ENCODE data around the gene BRDT. TPM values are rescaled to one million over a fixed set of nuclear protein-coding genes. Genes with fewer than 3 reads are reported as not detected.
A peak's percentile ranks its signal among the peaks of the same experiment; 100 is the strongest.

BRDT gene
- total RNA-seq, 1 donor from 2014 or later: not detected

DNA sequence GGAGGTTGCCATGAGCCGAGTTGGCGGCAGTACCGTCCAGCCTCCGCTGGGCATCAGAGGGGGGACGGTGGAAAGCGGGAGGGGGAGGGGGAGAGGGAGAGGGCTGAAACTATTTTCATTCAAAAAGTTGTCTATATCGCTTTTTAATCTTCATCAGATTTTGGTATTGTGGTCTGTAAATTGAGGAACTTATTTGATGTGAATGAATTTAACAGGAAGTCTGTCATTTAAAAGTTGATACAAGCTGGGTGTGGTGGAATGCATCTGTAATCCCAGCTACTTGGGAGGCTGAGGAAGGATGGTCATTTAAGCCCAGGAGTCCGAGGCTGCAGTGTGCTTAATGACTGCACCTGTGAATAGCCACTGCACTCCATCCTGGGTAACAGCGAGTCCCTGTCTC is 77.6 kb downstream of the BRDT start:
- Histone ChIP-seq H3K9me3 (ENCODE audit: control insufficient read depth in 3 of 3, low read length in 3 of 3) (no peaks in the 10 kb centered on the region), H3K27ac (ENCODE audit: low read depth, low read length) (no peak overlapping the region), H3K36me3 (ENCODE audit: control insufficient read depth in 3 of 3, insufficient read depth in 3 of 3, low read length in 3 of 3) (no peaks in the 10 kb centered on the region), H3K4me3 (ENCODE audit: low read length in 3 of 3) (no peak overlapping the region), H3K9ac (ENCODE audit: low read depth in 1 of 3, low read length in 3 of 3) (no peak overlapping the region), H3K4me1 (ENCODE audit: control insufficient read depth in 3 of 3, insufficient read depth in 3 of 3, low read length in 3 of 3) (peaks cover 0 to 4% (median 0%) of the 10 kb centered on the region in 3 donors), H3K27me3 (ENCODE audit: control insufficient read depth in 3 of 3, insufficient read depth in 3 of 3, low read length in 3 of 3) (peaks cover 8 to 13% (median 9%) of the 10 kb centered on the region in 3 donors)

DNA sequence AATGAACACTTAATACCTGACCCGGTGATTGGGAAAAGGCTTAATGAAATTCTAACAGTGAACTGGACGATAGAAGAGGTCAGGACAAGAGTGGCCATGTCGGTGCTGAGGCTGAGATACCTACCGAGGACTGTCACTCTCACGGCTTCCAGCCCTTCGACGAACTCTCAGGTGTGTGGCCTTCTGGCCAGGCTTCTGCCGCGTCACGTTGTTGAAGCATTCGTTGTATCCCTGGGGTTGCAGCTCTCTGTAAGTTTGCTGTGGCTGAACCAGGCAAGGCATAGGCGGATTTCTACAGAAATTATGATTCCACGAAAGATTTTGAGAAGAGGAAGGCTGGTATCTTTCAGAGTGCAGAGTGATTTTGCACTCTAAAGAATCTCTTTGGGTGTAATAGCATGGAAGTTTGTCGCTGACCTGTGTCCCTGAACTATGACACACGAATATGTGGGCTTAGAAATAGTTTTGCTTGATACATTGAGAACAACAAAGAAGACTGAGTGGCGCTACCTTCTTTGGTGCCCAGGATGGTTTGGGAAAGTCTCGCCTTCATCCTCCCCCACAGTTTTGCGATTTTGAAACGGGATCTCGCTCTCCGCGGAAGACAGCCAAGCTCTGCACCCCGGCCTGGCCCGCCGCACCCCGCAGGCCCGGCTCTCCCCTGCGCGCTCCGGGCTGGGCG is 80.2 kb downstream of the BRDT start:
- Histone ChIP-seq H3K4me1 (ENCODE audit: control insufficient read depth in 3 of 3, insufficient read depth in 3 of 3, low read length in 3 of 3) (peaks cover 0 to 4% (median 0%) of the 10 kb centered on the region in 3 donors), H3K36me3 (ENCODE audit: control insufficient read depth in 3 of 3, insufficient read depth in 3 of 3, low read length in 3 of 3) (no peaks in the 10 kb centered on the region), H3K9me3 (ENCODE audit: control insufficient read depth in 3 of 3, low read length in 3 of 3) (no peaks in the 10 kb centered on the region), H3K27me3 (ENCODE audit: control insufficient read depth in 3 of 3, insufficient read depth in 3 of 3, low read length in 3 of 3) (peaks cover 8 to 13% (median 9%) of the 10 kb centered on the region in 3 donors), H3K9ac (ENCODE audit: low read depth in 1 of 3, low read length in 3 of 3) (no peak overlapping the region), H3K27ac (ENCODE audit: low read depth, low read length) (no peak overlapping the region), H3K4me3 (ENCODE audit: low read length in 3 of 3) (peak overlapping the region; percentile 17 to 61 (median 35))

DNA sequence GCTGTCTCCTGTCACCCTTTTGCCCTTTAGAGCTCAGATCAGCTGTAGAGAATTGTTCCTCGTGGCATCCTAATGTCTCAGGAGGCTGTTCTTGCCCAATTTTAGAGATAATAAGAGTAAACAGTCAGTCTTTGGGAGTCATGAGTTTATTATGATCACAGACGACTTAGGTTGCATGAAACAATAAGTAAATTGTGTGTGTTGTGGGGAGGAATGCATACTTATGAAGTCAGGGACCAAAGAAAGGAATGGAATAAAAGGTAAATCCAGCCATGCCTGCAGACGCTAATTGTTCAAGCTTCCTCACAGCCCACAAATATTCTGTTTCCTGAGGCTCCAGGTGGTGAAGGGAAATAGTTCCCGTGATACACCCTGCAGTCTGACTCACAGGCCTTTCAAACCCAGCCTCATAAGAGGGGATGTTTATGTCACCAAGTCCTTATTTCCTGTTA is 81.5 kb downstream of the BRDT start:
- H3K27me3 ChIP-seq (ENCODE audit: control insufficient read depth in 3 of 3, insufficient read depth in 3 of 3, low read length in 3 of 3): peaks cover 8 to 13% (median 9%) of the 10 kb centered on the region in 3 donors
- peak overlapping the region in 1 of 3 donors; percentile 43 for H3K4me3 ChIP-seq (ENCODE audit: low read length in 3 of 3)
- no peak overlapping the region for H3K9ac ChIP-seq (ENCODE audit: low read depth in 1 of 3, low read length in 3 of 3)
- no peaks in the 10 kb centered on the region for H3K9me3 ChIP-seq (ENCODE audit: control insufficient read depth in 3 of 3, low read length in 3 of 3)
- peaks cover 0 to 4% (median 0%) of the 10 kb centered on the region in 3 donors for H3K4me1 ChIP-seq (ENCODE audit: control insufficient read depth in 3 of 3, insufficient read depth in 3 of 3, low read length in 3 of 3)
- no peaks in the 10 kb centered on the region for H3K36me3 ChIP-seq (ENCODE audit: control insufficient read depth in 3 of 3, insufficient read depth in 3 of 3, low read length in 3 of 3)
- H3K27ac ChIP-seq (ENCODE audit: low read depth, low read length): no peak overlapping the region

DNA sequence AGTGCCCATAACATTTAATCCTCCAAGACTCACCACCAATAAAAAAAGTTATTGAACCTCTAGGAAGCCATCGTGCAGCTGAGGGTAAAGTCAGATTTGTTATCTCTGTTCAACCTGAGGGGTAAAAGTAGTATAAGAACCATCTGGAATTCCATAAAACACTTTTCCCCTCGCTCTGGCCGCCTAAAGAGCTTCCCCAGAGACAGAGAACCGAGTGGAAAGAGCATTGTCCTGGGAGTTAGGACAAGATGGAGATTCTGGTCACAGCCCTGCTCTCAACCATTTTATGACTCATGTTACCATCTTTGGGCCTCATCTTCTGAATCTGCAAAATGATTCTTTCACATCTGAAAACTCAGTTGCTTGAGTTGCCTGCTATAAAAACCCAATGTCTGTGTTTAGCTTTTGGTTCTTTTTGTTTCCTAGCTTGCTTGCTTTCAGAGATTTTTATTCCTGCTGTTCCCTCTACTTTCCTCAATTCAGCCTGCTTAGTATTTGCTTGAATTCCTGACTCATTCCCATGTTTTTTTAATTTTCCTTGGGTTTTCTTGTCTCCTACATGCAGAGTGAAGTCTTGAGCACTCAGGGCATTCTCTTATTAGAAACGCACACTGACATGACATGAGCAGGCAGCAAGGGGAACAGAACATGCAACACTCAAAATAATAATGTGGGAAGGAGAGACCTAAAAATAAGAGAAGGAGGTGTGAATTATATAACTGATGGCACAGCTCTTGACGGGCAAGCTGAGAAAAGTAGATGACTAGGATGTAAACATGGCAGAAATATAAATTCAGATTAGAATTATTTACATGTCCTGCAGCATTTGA is 82.3 kb downstream of the BRDT start:
- Histone ChIP-seq H3K4me3 (ENCODE audit: low read length in 3 of 3) (no peak overlapping the region), H3K27ac (ENCODE audit: low read depth, low read length) (no peak overlapping the region), H3K27me3 (ENCODE audit: control insufficient read depth in 3 of 3, insufficient read depth in 3 of 3, low read length in 3 of 3) (peaks cover 8 to 13% (median 9%) of the 10 kb centered on the region in 3 donors), H3K9me3 (ENCODE audit: control insufficient read depth in 3 of 3, low read length in 3 of 3) (no peaks in the 10 kb centered on the region), H3K36me3 (ENCODE audit: control insufficient read depth in 3 of 3, insufficient read depth in 3 of 3, low read length in 3 of 3) (no peaks in the 10 kb centered on the region), H3K4me1 (ENCODE audit: control insufficient read depth in 3 of 3, insufficient read depth in 3 of 3, low read length in 3 of 3) (peaks cover 0 to 4% (median 0%) of the 10 kb centered on the region in 3 donors), H3K9ac (ENCODE audit: low read depth in 1 of 3, low read length in 3 of 3) (no peak overlapping the region)

DNA sequence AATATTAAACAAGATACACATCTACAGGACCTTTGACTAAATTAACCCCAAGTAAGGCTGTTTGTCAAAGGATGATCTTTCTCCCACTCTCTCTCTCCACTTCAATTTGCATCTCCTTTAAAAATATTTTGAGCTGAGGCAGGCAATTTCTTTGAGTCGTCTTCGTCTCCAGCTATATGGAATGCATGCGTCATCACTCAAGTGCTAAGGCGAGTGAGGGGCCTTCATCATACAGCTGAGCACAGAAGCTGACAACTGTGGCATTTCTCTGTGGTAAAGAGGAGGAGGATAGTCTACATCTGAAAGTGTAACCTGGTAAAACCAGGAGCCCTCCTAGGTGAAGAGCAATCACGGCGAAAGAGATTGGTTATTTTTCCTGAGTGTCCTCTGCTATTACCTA is 88.2 kb downstream of the BRDT start:
- no peak overlapping the region for H3K4me3 ChIP-seq (ENCODE audit: low read length in 3 of 3)
- no peak overlapping the region for H3K9ac ChIP-seq (ENCODE audit: low read depth in 1 of 3, low read length in 3 of 3)
- H3K27ac ChIP-seq (ENCODE audit: low read depth, low read length): no peak overlapping the region
- H3K27me3 ChIP-seq (ENCODE audit: control insufficient read depth in 3 of 3, insufficient read depth in 3 of 3, low read length in 3 of 3): no peaks in the 10 kb centered on the region
- no peaks in the 10 kb centered on the region for H3K4me1 ChIP-seq (ENCODE audit: control insufficient read depth in 3 of 3, insufficient read depth in 3 of 3, low read length in 3 of 3)
- no peaks in the 10 kb centered on the region for H3K36me3 ChIP-seq (ENCODE audit: control insufficient read depth in 3 of 3, insufficient read depth in 3 of 3, low read length in 3 of 3)
- no peaks in the 10 kb centered on the region for H3K9me3 ChIP-seq (ENCODE audit: control insufficient read depth in 3 of 3, low read length in 3 of 3)

DNA sequence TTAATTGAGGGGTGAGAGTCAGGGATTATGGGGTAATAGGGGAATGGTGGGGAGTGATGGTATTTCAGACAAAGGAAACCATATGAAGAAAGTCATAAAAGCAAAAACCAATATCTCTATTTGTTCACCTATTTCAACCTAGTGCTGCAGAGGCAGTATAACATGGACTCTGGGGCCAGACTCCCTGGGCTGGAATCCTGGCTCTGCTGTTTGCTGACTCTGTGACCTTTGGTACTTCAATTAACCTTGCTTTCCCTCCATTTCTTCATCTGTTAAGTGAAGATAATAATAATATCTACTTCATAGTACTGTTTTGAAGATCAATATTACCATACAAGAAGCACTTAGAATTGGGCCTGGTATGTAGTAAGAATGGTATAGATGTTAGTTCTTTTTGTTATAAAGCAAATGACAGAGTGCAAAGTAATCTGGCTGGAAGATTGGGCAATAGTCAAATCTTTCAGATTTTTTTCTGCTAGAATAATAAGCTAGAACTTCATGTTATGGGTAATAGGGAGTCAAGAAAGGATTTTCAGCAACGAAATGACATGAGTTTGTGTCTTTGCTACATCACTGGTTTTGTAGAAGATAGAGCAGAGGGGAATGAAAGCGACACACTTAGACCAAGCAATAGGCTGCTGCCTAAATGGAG is 89.6 kb downstream of the BRDT start:
- Histone ChIP-seq H3K9me3 (ENCODE audit: control insufficient read depth in 3 of 3, low read length in 3 of 3) (no peaks in the 10 kb centered on the region), H3K27ac (ENCODE audit: low read depth, low read length) (no peak overlapping the region), H3K4me3 (ENCODE audit: low read length in 3 of 3) (no peak overlapping the region), H3K27me3 (ENCODE audit: control insufficient read depth in 3 of 3, insufficient read depth in 3 of 3, low read length in 3 of 3) (no peaks in the 10 kb centered on the region), H3K36me3 (ENCODE audit: control insufficient read depth in 3 of 3, insufficient read depth in 3 of 3, low read length in 3 of 3) (no peaks in the 10 kb centered on the region), H3K9ac (ENCODE audit: low read depth in 1 of 3, low read length in 3 of 3) (no peak overlapping the region), H3K4me1 (ENCODE audit: control insufficient read depth in 3 of 3, insufficient read depth in 3 of 3, low read length in 3 of 3) (no peaks in the 10 kb centered on the region)

DNA sequence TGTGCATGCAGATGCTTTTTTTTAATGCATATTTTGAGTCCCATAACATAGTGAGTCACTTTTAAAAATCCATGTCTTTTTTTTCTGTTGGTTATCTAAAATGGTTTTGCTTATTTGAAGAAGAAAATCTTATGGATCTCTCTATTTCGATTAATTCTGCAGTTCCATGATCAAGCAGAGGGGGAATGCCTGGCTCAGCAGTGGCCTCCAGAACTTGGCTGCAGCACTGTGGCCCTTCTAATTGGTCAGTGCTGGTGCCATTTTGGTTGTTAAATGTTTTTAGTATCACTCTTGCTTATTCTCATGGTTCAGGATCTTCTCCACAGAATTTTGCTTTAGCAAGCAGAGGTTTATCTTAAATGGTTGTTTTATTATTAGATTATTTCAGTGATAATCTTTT is 91.8 kb downstream of the BRDT start:
- H3K9me3 ChIP-seq (ENCODE audit: control insufficient read depth in 3 of 3, low read length in 3 of 3): no peaks in the 10 kb centered on the region
- no peaks in the 10 kb centered on the region for H3K27me3 ChIP-seq (ENCODE audit: control insufficient read depth in 3 of 3, insufficient read depth in 3 of 3, low read length in 3 of 3)
- H3K27ac ChIP-seq (ENCODE audit: low read depth, low read length): no peak overlapping the region
- no peak overlapping the region for H3K4me3 ChIP-seq (ENCODE audit: low read length in 3 of 3)
- H3K36me3 ChIP-seq (ENCODE audit: control insufficient read depth in 3 of 3, insufficient read depth in 3 of 3, low read length in 3 of 3): no peaks in the 10 kb centered on the region
- no peaks in the 10 kb centered on the region for H3K4me1 ChIP-seq (ENCODE audit: control insufficient read depth in 3 of 3, insufficient read depth in 3 of 3, low read length in 3 of 3)
- no peak overlapping the region for H3K9ac ChIP-seq (ENCODE audit: low read depth in 1 of 3, low read length in 3 of 3)

DNA sequence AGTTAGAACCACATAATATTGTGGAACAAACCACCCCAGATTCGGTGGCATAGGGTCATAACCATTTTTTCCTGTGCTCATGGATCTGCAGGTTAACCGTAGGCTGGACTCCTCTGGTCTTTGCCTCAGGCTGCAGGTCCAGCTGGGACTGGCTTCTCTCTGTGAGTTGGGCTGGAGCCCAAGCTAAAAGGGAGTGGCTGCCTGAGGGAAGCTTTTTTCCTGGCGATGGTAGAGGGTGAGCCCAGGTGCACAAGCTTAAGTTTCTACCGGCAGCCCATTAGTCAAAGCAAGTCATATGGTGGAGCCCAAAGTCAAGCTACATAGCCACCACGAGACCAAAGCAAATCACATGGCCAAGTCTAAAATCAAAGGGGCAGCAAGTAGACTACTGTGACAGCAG is 94.4 kb downstream of the BRDT start:
- H3K9ac ChIP-seq (ENCODE audit: low read depth in 1 of 3, low read length in 3 of 3): no peak overlapping the region
- no peaks in the 10 kb centered on the region for H3K36me3 ChIP-seq (ENCODE audit: control insufficient read depth in 3 of 3, insufficient read depth in 3 of 3, low read length in 3 of 3)
- no peaks in the 10 kb centered on the region for H3K9me3 ChIP-seq (ENCODE audit: control insufficient read depth in 3 of 3, low read length in 3 of 3)
- H3K27ac ChIP-seq (ENCODE audit: low read depth, low read length): no peak overlapping the region
- no peaks in the 10 kb centered on the region for H3K27me3 ChIP-seq (ENCODE audit: control insufficient read depth in 3 of 3, insufficient read depth in 3 of 3, low read length in 3 of 3)
- no peak overlapping the region for H3K4me3 ChIP-seq (ENCODE audit: low read length in 3 of 3)
- no peaks in the 10 kb centered on the region for H3K4me1 ChIP-seq (ENCODE audit: control insufficient read depth in 3 of 3, insufficient read depth in 3 of 3, low read length in 3 of 3)

DNA sequence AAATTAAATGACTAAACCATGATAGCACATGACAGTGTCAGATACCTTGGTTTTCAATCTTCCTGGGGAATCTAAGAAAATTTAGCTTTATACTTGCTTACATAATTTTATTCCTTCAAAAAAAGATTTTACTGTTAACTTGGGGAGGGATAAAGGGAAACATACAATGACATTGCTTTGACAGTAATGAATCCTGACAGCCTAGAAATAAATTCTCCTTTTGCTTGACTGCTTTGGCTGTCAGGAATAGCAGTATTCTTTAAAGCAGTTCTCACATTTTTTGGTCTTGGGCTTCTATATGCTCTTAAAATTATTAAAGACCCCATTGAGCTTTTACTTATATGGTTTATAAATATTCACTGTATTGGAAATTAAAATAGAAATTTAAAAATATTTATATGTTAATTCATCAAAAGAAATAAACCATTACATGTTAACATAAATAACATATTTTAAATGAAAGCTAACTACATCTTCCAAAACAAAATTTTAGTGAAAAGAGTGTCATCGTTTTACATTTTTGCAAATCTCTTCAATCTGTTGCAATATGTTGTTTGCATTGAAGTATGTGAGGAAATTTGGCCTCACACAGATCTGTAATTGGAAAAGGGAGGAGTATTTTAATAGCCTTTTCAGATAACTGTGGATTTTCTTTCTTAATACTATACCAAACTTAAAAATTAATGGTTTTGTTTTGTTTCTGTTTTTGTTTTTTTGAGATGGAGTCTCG is 96.7 kb downstream of the BRDT start:
- no peaks in the 10 kb centered on the region for H3K27me3 ChIP-seq (ENCODE audit: control insufficient read depth in 3 of 3, insufficient read depth in 3 of 3, low read length in 3 of 3)
- H3K9me3 ChIP-seq (ENCODE audit: control insufficient read depth in 3 of 3, low read length in 3 of 3): no peaks in the 10 kb centered on the region
- no peak overlapping the region for H3K27ac ChIP-seq (ENCODE audit: low read depth, low read length)
- no peaks in the 10 kb centered on the region for H3K36me3 ChIP-seq (ENCODE audit: control insufficient read depth in 3 of 3, insufficient read depth in 3 of 3, low read length in 3 of 3)
- H3K4me3 ChIP-seq (ENCODE audit: low read length in 3 of 3): no peak overlapping the region
- no peak overlapping the region for H3K9ac ChIP-seq (ENCODE audit: low read depth in 1 of 3, low read length in 3 of 3)
- H3K4me1 ChIP-seq (ENCODE audit: control insufficient read depth in 3 of 3, insufficient read depth in 3 of 3, low read length in 3 of 3): no peaks in the 10 kb centered on the region

Data from skeletal muscle tissue (tissue), 4 donors.